ENCODE results near the gene C1orf35. TPM values are rescaled to one million over a fixed set of nuclear protein-coding genes. Genes with fewer than 3 reads are reported as not detected.

The C1orf35 gene
- polyA plus RNA-seq, 3 donors = 6.9 to 34.2 (median 10.6) TPM

DNA sequence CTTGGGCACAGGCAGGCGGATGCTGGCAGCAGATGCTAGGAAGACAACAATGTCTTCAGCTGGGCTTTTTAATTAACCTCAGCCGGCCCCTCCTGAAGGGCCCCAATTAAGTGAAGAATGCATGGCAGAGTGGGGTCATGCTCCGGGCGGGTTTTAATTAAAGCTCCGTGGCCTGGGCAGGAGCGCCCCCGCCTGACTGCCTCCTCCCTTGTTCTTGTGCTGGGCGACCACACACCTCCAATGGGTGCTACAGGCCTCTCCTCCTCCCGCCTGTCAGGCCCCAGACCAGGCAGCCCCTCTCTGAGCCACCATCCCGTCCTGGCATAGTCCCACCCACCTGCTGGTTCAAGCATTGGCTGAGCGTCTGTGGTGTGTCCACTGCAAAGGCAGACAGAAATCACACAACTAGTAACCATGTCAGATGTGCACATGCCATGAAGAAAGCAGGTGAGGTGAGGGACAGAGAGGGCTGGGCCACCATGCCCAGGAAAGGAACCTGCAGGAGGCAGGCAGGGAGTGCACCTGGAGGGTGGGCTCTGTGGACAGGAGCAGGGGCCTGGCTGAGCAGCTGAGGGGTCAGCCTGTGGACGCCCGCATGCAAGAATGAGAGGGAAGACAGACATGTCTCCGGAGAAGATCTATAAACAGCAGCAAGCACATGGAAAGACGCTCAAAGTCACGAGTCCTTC, 29.1 kb downstream of the C1orf35 start:
- Histone ChIP-seq H4K20me1 (ENCODE audit: insufficient read depth, low read length) (peaks cover 28% of the 10 kb centered on the region), H3K9me3 (replicated peaks in 1 of 2; ENCODE audit: control insufficient read depth in 1 of 2, insufficient read depth in 1 of 2, low read length in 2 of 2) (no peaks in the 10 kb centered on the region), H3K27me3 (ENCODE audit: control insufficient read depth in 2 of 2, insufficient read depth in 2 of 2, low read length in 2 of 2) (peaks cover 2 to 4% of the 10 kb centered on the region in 2 donors), H3K79me2 (ENCODE audit: insufficient read depth, low read length) (no peaks in the 10 kb centered on the region), H3K4me2 (replicated peaks; ENCODE audit: extremely low read depth, low read length, poor library complexity, severe bottlenecking) (no peak overlapping the region), H3K36me3 (replicated peaks in 1 of 2; ENCODE audit: control insufficient read depth in 1 of 2, insufficient read depth in 2 of 2, low read length in 2 of 2) (no peaks in the 10 kb centered on the region), H3K9ac (ENCODE audit: insufficient read depth, low read length, poor library complexity, severe bottlenecking) (no peak overlapping the region), H3K4me1 (ENCODE audit: control insufficient read depth in 1 of 2, insufficient read depth in 2 of 2, low read length in 2 of 2) (no peaks in the 10 kb centered on the region), H3K27ac (ENCODE audit: low read depth in 1 of 2, low read length in 2 of 2) (no peak overlapping the region), H2AFZ (ENCODE audit: insufficient read depth, low read depth, low read length, poor library complexity, severe bottlenecking) (no peak overlapping the region), H3K4me3 (replicated peaks in 1 of 3; ENCODE audit: low read depth in 2 of 3, low read length in 3 of 3) (no peak overlapping the region)
- H3K27ac Mint-ChIP-seq = no peak overlapping the region
- no peaks in the 10 kb centered on the region for H3K36me3 Mint-ChIP-seq
- 78% methylated on average over 8 of the region's 16 CpGs for WGBS (ENCODE audit: insufficient coverage)
- no peak for DNase-seq
- H3K4me3 Mint-ChIP-seq = no peak overlapping the region
- intact Hi-C loops (cut with micrococcal nuclease) = no loop called here
- H3K27me3 Mint-ChIP-seq (ENCODE audit: low read depth in 3 of 3) = peaks cover 10 to 28% (median 12%) of the 10 kb centered on the region in 3 donors
- H3K4me1 Mint-ChIP-seq = peaks cover 5% of the 10 kb centered on the region
- H3K9me3 Mint-ChIP-seq = peaks cover 0 to 2% (median 0%) of the 10 kb centered on the region in 7 donors
- TF ChIP-seq, protein P1, sequence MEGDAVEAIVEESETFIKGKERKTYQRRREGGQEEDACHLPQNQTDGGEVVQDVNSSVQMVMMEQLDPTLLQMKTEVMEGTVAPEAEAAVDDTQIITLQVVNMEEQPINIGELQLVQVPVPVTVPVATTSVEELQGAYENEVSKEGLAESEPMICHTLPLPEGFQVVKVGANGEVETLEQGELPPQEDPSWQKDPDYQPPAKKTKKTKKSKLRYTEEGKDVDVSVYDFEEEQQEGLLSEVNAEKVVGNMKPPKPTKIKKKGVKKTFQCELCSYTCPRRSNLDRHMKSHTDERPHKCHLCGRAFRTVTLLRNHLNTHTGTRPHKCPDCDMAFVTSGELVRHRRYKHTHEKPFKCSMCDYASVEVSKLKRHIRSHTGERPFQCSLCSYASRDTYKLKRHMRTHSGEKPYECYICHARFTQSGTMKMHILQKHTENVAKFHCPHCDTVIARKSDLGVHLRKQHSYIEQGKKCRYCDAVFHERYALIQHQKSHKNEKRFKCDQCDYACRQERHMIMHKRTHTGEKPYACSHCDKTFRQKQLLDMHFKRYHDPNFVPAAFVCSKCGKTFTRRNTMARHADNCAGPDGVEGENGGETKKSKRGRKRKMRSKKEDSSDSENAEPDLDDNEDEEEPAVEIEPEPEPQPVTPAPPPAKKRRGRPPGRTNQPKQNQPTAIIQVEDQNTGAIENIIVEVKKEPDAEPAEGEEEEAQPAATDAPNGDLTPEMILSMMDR (IDR thresholded peaks at IDR 0.05) = no peak

DNA sequence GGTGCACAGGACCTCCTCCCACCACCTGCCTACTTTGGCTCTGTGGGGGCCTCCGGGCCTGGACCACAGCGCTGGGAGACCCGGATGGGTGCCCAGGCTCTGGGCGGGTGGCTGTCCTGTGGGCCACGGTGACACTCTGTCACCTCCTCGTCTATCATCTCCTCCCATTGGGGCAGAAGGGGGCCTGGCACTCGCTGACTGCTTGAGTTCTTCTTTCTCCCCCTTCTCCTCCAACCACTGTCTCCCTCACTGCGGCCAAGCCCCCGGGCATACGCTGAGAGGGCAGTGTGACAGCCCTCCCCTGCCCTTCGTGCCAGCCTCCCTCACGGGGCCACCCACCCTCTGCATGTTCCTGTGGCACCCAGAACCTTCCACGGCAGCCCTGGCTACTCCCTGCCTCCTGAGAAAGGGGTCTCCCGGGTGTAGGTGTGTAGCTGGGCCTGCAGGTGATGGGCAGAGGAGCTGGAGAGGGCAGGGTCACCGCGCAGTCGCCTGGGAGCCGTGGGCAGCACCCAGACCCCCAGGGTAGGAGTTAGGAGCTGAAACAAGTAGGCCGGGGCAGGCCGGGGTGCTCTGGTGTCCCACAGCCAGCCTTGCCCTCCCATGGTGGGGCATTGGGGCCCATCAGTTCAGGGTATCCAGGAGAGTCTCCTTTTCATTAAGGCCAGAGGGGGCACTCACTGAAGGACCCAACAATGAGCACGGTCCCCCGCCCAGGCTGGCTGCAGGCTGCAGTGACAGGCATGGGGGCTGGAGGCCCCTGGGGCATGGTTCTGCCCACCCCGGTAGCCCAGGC, 29.9 kb downstream of the C1orf35 start:
- no peaks in the 10 kb centered on the region for H3K9me3 ChIP-seq (replicated peaks in 1 of 2; ENCODE audit: control insufficient read depth in 1 of 2, insufficient read depth in 1 of 2, low read length in 2 of 2)
- H3K4me3 ChIP-seq (replicated peaks in 1 of 3; ENCODE audit: low read depth in 2 of 3, low read length in 3 of 3) = no peak overlapping the region
- H3K4me1 ChIP-seq (ENCODE audit: control insufficient read depth in 1 of 2, insufficient read depth in 2 of 2, low read length in 2 of 2) = no peaks in the 10 kb centered on the region
- H3K36me3 ChIP-seq (replicated peaks in 1 of 2; ENCODE audit: control insufficient read depth in 1 of 2, insufficient read depth in 2 of 2, low read length in 2 of 2) = no peaks in the 10 kb centered on the region
- DNase-seq = no peak
- Mint-ChIP-seq H3K27me3 (ENCODE audit: low read depth in 3 of 3) (peaks cover 10 to 28% (median 12%) of the 10 kb centered on the region in 3 donors), H3K36me3 (no peaks in the 10 kb centered on the region), H3K9me3 (peaks cover 0 to 2% (median 0%) of the 10 kb centered on the region in 7 donors), H3K27ac (no peak overlapping the region), H3K4me3 (no peak overlapping the region), H3K4me1 (peaks cover 3% of the 10 kb centered on the region)
- TF ChIP-seq, protein P1 (IDR thresholded peaks at IDR 0.05) = no peak
- H3K27me3 ChIP-seq (ENCODE audit: control insufficient read depth in 2 of 2, insufficient read depth in 2 of 2, low read length in 2 of 2) = peaks cover 4 to 7% of the 10 kb centered on the region in 2 donors
- peaks cover 23% of the 10 kb centered on the region for H4K20me1 ChIP-seq (ENCODE audit: insufficient read depth, low read length)
- H3K27ac ChIP-seq (ENCODE audit: low read depth in 1 of 2, low read length in 2 of 2) = no peak overlapping the region
- no peaks in the 10 kb centered on the region for H3K79me2 ChIP-seq (ENCODE audit: insufficient read depth, low read length)
- H3K9ac ChIP-seq (ENCODE audit: insufficient read depth, low read length, poor library complexity, severe bottlenecking) = no peak overlapping the region
- WGBS (ENCODE audit: insufficient coverage) = 76% methylated on average over 19 of the region's 23 CpGs
- no peak overlapping the region for H2AFZ ChIP-seq (ENCODE audit: insufficient read depth, low read depth, low read length, poor library complexity, severe bottlenecking)
- intact Hi-C loops (cut with micrococcal nuclease) = no loop called here
- H3K4me2 ChIP-seq (replicated peaks; ENCODE audit: extremely low read depth, low read length, poor library complexity, severe bottlenecking) = no peak overlapping the region

All from CD14-positive monocyte (primary cell).